DMS114 treated with DMSO at 0.1 percent for 48 hours (cell line): ENCODE measurements around the gene HIBADH.
"Not testable (repeated sequence)": the region's sequence is repeated elsewhere in the genome, so short reads cannot be mapped to it uniquely, and the experiment has no call there.

Experiments
- DNase-seq: peaks from one replicate; lab custom pipeline; 2025; ENCODE audit not compliant: unreplicated experiment; lab: John Stamatoyannopoulos, UW

HIBADH gene

DNA sequence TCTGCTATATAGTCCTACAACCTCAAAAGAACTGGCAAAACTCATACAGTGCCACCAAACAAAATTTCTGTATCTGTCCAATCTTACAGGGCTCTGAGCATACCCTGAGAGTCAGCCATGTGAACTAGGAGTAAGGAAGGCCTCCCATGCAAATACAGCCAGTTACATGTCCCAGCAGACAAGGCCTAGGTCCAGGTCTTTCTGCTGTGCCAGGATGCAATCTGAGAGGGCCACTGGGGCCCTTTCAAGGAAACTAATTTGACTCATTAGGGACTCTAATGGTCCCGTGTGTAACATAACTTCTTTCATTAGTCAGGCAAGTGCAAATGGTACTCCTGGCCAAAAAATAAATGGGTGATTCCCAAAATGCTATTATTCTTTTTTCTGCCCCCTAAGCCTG, 17.9 kb upstream of the HIBADH start:
- DNase-seq: no peak

DNA sequence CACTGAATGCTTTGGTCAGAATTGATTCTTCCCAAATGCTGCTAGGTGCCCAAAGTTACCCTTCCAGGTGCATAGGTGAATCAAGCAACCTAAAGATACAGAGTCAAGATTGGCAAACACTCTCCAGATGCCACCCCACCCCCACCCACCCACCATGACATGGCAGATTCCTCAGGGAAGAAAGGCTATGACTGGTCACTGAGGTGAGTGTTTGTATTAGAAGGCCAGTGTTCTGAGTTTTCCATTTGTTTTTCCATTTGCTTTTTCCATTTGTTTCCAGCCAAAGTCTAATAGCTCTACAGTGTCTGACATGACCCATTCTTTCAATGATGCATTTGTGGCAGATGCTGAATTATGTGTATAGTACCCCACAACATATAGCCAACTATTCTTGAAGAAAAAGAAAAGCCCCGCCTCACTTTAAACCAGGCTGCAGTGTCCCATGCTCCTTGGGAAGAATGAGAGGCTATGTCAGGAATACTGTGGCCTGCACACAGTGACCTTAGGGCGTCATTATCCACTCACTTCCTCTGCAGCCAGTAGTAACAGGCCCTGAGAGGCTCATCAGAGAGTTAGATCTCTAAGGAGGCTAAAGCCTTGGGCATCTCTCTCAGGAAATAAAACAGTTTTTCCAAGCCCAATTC, 16.1 kb upstream of the HIBADH start:
- DNase-seq: no peak

DNA sequence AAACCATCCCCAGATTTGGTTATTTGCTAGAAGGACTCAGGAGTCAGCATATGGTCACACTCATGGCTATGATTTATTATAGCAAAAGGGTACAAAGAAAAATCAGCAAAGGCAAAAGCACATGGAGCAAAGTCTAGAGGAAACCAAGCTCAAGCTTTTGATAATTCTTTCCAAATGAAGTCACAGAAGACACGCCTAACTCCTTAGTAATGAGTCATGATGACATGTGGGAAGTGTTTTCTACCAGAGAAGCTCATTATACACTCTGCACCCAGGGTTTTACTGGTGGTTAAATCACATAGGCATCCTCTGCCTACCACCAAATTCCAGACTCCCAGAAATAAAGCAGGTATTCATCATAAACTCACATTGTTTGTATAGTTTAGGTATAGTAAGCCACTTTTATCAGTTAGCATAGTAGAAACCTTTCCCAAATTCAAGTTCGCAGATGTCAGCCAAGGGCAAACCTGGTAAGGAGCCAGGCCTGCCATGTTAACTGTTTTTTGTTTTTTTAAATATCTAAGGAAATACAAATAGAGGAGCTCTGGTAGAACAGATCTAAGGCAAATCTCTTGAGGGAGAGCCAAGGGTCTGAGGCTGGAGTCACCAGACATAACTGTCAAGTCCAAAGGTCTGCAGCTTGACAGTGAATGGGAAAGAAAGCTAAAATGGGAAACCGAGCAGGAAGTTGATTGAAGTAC, 15.4 kb upstream of the HIBADH start:
- no peak for DNase-seq

DNA sequence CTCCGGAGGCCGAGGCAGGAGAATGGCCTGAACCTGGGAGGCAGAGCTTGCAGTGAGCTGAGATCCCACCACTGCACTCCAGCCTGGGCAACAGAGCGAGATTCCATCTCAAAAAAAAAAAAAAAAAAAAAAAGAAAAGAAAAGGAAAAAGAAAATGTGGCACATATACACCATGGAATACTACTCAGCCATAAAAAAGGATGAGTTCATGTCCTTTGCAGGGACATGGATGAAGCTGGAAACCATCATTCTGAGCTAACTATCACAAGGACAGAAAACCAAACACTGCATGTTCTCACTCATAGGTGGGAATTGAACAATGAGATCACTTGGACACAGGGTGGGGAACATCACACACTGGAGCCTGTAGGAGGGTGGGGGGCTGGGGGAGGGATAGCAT, 11.4 kb upstream of the HIBADH start:
- DNase-seq: not testable (repeated sequence)

- DNase-seq: no peak
These were observed 9.0 kb upstream of the HIBADH start for GRCh38 chr7:27671675-27672074.

GRCh38 chr7:27670676-27671075, 8.0 kb upstream of the HIBADH start:
- DNase-seq: no peak

- DNase-seq: no peak
These were observed 7.5 kb upstream of the HIBADH start for GRCh38 chr7:27670177-27670576.

DNA sequence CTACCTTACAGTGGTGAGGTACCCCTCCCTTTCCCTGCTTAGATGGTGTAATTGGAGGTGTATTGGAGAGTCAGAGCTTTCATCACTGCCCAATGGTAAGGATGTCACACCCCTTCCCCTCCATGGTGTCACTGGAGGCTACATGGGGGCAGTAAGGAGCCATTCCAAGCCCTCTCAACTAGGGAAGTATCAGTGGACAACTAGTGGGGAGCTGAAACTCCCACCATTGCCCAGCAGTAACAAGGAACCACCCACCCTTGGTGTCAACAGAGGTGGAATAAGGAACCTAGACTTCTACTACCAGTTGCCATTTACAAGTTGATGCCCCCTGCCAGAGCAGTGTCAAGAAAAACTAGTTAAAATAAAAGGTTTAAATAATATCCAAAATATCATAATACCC, 2.8 kb upstream of the HIBADH start:
- DNase-seq: no peak

DNA sequence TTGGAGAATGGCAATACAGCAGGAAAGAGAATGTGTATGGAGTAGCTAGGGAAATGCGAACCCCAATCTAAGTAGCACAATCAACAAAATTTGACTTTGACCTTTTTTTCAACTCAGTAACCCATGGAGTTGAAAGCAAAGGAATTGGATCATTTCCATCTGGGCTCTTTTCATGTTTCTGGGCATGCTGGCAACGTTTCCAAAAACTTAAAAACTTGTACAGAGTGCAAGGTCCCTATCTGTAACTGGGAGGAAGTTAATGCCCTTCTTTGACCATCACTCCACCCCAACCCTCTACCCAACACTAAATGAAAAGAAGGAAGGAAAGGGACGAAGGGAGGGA, 1.3 kb upstream of the HIBADH start:
- no peak for DNase-seq

DNA sequence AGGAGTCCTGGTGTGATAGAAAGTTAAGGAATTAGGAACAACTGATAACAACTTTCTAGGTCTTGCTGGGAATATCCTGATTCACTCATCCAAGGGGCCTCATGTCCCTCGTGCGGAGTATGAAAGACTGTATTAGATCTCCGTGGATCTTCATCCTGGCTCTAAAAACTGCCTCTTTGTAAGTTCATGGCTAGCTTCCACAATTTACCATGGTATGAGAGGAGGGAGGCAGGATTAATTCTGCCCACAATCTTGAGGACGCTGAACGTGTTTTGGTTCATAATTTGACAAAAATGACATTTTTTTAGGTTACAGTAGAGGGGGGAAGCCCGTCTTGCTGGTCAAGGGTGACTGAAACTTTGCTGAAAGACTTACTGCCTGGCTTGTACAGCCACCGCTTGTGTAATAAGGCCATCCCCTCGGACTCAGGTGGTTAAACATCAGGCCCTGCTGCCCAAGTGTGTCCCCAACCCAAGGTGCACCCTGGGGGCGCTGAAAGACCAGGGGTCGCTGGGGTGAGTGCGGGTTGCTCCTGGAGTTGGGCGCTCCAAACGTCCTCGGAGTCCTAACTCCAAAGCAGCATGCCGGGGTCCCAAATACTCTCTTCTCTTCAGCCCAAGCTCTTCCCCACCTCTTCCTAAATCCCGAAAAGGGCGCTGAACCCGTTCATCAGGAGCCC, 733 bp downstream of the HIBADH start:
- no peak for DNase-seq

DNA sequence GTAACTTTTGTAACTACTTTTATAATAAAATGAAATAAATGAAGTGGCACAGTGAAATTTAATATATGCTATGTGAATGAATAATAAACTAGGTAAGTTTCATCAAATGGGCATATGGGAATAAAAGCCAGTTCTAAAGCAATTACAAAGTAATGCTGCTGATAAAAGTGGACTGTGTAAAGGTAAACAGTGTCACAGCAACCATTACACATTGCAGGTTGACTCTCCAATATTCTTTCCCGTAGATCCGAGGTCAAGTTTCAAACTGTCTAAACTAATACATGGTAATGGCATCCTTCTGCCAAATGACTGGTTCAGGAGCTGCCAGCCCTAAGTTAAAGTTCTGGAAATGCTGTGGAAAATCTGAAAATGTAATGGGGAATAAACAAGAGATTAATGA, 6.0 kb downstream of the HIBADH start:
- DNase-seq: no peak

DNA sequence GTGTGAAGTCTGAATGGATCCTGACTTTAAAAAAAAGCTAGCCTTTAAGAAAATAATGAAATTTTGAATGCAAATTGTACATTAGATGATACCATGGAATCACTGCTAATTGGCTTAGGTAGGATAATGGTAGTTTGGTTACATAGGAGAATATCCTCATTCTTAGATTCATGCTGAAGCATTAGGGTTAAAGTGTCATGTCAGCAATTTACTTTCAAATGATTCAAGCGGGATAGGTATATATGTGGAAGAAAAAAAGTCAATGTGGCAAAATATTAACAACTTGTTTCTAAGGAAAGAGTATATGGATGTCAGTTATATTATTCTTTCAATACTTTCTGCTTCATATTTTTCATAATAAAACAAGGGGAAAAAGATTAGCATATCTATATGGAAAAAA, 7.5 kb downstream of the HIBADH start:
- no peak for DNase-seq

DNA sequence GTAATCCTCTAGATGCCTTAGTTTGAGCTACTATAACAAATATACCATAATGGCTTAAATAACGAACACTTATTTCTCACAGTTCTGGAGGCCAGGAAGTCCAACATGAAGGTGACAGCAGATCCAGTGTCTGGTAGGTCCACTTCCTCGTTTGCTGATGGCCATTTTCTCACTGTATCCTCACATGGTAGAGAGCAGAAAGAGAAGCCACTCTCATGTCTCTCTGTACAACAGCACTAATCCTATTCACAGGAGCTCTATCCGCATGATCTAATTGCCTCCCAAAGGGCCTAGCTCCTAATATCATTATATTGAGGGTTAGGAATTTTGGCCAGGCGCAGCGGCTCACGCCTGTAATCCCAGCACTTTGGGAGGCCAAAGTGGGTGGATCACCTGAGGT, 10.2 kb downstream of the HIBADH start:
- DNase-seq: no peak

GRCh38 chr7:27651702-27652101, 11.0 kb downstream of the HIBADH start:
- no peak for DNase-seq

- DNase-seq: no peak
These were observed 12.4 kb downstream of the HIBADH start for GRCh38 chr7:27650283-27650682.

DNA sequence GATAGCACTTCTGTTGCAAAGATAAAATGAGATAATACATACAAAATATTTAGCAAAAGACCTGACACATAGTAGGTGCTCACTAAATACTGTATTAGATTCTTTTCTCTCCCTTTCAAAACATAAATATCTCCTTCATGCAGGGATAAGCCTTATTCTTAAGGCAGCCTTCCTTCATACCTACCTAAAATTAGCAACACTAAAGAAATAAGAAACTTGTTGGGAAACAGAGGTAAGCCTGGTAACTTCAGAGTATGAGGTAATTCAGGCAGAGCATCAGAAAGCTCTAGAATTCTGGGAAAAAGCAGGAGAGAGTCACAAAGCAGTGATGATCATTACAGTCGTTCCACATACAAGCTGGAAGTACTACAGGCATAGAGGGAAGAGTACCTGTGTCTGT, 15.2 kb downstream of the HIBADH start:
- no peak for DNase-seq

DNA sequence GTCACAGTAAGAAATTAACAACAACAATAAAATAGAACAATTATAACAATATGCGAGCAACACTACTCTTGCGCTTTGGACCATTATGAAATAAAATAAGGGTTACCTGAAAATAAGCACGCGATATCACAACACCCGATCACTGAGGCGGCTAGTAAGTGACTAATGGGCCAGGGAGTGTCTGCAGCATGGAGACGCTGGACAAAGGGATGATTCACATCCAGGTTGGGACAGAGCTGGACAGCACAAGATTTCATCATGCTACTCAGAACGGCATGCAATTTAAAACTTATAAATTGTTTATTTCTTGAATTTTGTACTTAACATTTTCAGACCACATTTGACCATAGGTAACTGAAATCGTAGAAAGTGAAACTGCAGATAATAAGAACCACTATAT, 15.6 kb downstream of the HIBADH start:
- no peak for DNase-seq

GRCh38 chr7:27642271-27642670, 20.4 kb downstream of the HIBADH start:
- no peak for DNase-seq

- no peak for DNase-seq
These were observed 21.0 kb downstream of the HIBADH start for GRCh38 chr7:27641581-27642230.

DNA sequence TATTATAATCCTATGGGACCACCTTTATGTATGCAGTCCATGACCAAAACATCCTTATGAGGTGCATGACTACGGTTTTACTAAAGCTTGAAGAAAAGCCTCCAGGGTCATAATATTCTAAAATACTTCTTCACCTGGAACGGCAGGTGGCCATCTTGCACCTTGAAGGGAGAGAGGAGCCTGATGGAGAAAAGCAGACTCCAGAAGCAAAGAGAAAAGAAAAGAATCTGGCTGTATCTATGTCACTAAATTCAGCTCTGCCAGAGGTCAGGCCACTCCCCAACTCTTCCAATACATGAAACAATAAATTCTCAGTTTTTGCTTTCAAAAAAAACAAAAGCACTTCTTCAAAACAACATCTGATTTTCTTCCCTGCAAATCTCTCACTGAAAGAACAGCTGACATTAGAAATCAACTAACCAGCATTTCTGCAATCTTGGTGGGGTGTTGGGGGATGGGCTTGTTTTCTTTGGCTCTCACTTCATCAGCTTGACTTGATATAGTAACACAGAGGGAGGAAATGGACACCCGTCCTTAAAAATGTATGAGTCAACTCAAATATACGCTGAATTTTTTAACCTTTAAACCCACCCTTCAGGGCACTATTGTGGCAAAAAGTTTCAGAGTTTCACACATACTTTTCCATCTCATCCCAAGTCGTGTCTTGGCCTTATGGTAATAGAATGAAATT, 21.7 kb downstream of the HIBADH start:
- DNase-seq: no peak

DNA sequence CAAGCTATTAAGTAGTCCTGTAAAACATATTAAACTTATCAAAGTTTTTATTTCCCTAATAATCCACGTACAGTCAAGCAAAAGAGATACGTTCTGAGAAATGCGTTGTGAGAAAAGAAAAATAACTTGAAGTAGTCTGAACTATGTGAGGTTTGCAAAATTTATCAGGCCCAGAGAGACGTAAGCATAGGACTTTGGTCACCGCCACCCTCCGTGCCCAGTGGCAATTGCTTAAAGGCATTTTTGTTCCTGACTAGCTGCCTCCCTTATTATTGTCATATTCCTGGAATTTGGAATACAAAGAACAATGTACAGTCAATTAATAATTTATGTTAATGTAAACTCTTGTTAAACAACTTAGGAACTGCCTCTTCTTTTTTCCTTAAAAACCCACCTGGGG, 22.8 kb downstream of the HIBADH start:
- no peak for DNase-seq
